ENCODE measurements around the gene PERCC1. TPM values are rescaled to one million over a fixed set of nuclear protein-coding genes. Genes with fewer than 3 reads are reported as not detected.

PERCC1 gene
- total RNA-seq, 1 experiment from 2014 or later: not detected

DNA sequence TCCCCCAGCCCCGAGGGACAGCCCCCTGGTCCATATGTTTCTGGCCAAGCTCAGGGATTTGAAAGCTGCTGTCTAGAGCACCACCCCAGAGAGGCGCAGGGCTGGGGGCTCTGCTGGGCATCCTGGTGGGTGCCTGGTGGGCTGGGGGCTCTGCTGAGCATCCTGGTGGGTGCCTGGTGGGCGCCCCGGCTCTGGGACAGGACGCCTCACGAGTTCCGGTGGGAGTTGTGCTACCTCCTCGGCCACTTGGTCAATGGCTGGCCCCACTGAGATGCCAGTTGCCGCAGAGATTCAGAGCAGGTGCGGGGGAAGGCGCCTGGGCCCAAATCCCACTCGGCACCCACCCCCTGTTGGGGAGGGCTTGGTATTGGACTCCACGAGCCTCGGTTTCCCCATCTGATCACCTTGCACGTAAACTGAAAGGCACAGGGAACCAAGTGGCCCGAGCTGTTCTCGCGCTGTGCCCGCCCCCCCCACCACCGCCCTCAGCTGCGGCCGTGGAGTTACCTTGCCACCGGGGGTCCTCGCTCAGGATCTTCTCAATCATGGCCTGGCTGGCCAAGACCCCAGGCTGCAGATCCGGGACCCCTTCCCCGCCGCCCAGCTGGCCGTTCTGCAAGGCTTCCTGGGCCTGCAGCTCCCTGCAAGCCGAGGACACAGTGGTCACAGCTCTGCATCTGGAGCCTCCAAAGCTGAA is 29.7 kb upstream of the PERCC1 start:
- Mint-ChIP-seq H3K4me3 (no peak overlapping the region), H3K4me1 (no peaks in the 10 kb centered on the region), H3K27ac (no peak overlapping the region), H3K36me3 (peaks cover 11% of the 10 kb centered on the region; the same call in 1 of the 2 replicates), H3K27me3 (ENCODE audit: low read depth) (no peaks in the 10 kb centered on the region), H3K9me3 (no peaks in the 10 kb centered on the region)
- POLR2A ChIA-PET: no interaction called here
- ATAC-seq (no peak), DNase-seq (ENCODE audit: low spot score) (no peak)
- TF ChIP-seq, protein P1, sequence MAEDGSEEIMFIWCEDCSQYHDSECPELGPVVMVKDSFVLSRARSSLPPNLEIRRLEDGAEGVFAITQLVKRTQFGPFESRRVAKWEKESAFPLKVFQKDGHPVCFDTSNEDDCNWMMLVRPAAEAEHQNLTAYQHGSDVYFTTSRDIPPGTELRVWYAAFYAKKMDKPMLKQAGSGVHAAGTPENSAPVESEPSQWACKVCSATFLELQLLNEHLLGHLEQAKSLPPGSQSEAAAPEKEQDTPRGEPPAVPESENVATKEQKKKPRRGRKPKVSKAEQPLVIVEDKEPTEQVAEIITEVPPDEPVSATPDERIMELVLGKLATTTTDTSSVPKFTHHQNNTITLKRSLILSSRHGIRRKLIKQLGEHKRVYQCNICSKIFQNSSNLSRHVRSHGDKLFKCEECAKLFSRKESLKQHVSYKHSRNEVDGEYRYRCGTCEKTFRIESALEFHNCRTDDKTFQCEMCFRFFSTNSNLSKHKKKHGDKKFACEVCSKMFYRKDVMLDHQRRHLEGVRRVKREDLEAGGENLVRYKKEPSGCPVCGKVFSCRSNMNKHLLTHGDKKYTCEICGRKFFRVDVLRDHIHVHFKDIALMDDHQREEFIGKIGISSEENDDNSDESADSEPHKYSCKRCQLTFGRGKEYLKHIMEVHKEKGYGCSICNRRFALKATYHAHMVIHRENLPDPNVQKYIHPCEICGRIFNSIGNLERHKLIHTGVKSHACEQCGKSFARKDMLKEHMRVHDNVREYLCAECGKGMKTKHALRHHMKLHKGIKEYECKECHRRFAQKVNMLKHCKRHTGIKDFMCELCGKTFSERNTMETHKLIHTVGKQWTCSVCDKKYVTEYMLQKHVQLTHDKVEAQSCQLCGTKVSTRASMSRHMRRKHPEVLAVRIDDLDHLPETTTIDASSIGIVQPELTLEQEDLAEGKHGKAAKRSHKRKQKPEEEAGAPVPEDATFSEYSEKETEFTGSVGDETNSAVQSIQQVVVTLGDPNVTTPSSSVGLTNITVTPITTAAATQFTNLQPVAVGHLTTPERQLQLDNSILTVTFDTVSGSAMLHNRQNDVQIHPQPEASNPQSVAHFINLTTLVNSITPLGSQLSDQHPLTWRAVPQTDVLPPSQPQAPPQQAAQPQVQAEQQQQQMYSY (CRISPR knock-in tag; IDR thresholded peaks at IDR 0.05): no peak
- TF ChIP-seq ZNF396 (CRISPR knock-in tag; IDR thresholded peaks at IDR 0.05; ENCODE audit: borderline replicate concordance): no peak
- no peak for TF ChIP-seq TCF7 (CRISPR knock-in tag; IDR thresholded peaks at IDR 0.05; ENCODE audit: low read depth)
- TF ChIP-seq KAT7 (CRISPR knock-in tag; IDR thresholded peaks at IDR 0.05; ENCODE audit: borderline replicate concordance): no peak
- TF ChIP-seq, protein P2, sequence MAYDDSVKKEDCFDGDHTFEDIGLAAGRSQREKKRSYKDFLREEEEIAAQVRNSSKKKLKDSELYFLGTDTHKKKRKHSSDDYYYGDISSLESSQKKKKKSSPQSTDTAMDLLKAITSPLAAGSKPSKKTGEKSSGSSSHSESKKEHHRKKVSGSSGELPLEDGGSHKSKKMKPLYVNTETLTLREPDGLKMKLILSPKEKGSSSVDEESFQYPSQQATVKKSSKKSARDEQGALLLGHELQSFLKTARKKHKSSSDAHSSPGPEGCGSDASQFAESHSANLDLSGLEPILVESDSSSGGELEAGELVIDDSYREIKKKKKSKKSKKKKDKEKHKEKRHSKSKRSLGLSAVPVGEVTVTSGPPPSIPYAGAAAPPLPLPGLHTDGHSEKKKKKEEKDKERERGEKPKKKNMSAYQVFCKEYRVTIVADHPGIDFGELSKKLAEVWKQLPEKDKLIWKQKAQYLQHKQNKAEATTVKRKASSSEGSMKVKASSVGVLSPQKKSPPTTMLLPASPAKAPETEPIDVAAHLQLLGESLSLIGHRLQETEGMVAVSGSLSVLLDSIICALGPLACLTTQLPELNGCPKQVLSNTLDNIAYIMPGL (CRISPR knock-in tag; IDR thresholded peaks at IDR 0.05): no peak
- no peak for TF ChIP-seq CREM (CRISPR knock-in tag; IDR thresholded peaks at IDR 0.05)
- no peak for TF ChIP-seq ELF4 (CRISPR knock-in tag; IDR thresholded peaks at IDR 0.05; ENCODE audit: low read depth)
- no peak for TF ChIP-seq GABPB1 (CRISPR knock-in tag; IDR thresholded peaks at IDR 0.05)
- no peak for TF ChIP-seq SOX15 (CRISPR knock-in tag; IDR thresholded peaks at IDR 0.05)
- no peak for TF ChIP-seq RORB (CRISPR knock-in tag; IDR thresholded peaks at IDR 0.05)
- TF ChIP-seq, protein P3, sequence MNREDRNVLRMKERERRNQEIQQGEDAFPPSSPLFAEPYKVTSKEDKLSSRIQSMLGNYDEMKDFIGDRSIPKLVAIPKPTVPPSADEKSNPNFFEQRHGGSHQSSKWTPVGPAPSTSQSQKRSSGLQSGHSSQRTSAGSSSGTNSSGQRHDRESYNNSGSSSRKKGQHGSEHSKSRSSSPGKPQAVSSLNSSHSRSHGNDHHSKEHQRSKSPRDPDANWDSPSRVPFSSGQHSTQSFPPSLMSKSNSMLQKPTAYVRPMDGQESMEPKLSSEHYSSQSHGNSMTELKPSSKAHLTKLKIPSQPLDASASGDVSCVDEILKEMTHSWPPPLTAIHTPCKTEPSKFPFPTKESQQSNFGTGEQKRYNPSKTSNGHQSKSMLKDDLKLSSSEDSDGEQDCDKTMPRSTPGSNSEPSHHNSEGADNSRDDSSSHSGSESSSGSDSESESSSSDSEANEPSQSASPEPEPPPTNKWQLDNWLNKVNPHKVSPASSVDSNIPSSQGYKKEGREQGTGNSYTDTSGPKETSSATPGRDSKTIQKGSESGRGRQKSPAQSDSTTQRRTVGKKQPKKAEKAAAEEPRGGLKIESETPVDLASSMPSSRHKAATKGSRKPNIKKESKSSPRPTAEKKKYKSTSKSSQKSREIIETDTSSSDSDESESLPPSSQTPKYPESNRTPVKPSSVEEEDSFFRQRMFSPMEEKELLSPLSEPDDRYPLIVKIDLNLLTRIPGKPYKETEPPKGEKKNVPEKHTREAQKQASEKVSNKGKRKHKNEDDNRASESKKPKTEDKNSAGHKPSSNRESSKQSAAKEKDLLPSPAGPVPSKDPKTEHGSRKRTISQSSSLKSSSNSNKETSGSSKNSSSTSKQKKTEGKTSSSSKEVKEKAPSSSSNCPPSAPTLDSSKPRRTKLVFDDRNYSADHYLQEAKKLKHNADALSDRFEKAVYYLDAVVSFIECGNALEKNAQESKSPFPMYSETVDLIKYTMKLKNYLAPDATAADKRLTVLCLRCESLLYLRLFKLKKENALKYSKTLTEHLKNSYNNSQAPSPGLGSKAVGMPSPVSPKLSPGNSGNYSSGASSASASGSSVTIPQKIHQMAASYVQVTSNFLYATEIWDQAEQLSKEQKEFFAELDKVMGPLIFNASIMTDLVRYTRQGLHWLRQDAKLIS (CRISPR knock-in tag; IDR thresholded peaks at IDR 0.05; ENCODE audit: borderline replicate concordance): no peak
- no peak for TF ChIP-seq ETV6 (CRISPR knock-in tag; IDR thresholded peaks at IDR 0.05)
- TF ChIP-seq, protein P4, sequence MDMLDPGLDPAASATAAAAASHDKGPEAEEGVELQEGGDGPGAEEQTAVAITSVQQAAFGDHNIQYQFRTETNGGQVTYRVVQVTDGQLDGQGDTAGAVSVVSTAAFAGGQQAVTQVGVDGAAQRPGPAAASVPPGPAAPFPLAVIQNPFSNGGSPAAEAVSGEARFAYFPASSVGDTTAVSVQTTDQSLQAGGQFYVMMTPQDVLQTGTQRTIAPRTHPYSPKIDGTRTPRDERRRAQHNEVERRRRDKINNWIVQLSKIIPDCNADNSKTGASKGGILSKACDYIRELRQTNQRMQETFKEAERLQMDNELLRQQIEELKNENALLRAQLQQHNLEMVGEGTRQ (CRISPR knock-in tag; IDR thresholded peaks at IDR 0.05): no peak
- TF ChIP-seq, protein P5, sequence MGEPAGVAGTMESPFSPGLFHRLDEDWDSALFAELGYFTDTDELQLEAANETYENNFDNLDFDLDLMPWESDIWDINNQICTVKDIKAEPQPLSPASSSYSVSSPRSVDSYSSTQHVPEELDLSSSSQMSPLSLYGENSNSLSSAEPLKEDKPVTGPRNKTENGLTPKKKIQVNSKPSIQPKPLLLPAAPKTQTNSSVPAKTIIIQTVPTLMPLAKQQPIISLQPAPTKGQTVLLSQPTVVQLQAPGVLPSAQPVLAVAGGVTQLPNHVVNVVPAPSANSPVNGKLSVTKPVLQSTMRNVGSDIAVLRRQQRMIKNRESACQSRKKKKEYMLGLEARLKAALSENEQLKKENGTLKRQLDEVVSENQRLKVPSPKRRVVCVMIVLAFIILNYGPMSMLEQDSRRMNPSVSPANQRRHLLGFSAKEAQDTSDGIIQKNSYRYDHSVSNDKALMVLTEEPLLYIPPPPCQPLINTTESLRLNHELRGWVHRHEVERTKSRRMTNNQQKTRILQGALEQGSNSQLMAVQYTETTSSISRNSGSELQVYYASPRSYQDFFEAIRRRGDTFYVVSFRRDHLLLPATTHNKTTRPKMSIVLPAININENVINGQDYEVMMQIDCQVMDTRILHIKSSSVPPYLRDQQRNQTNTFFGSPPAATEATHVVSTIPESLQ (CRISPR knock-in tag; IDR thresholded peaks at IDR 0.05): no peak
- CTCF ChIA-PET: no interaction called here
